Skeletal muscle satellite cell (primary cell): ENCODE measurements around the gene MAP3K6.

ENCODE experiments used
- small RNA-seq: library from RNA; depleted of rRNA; stranded (forward); fragments of <200 nt; gene quantifications from one replicate; pipeline ENCODE3, GENCODE V24; 2012

The MAP3K6 gene

Small RNA genes within 50 kb of the gene (small RNA-seq; reads per million reads assigned to genes)
- 0.42 reads per million for gene RNU6-48P
